COLO829 (cell line): ENCODE results near the gene TENM3.

ENCODE experiments used
- DNase-seq: peaks from one replicate; pipeline ENCODE4 v3.0.0; 2012; ENCODE audit warnings: low spot score

Gene TENM3

DNA sequence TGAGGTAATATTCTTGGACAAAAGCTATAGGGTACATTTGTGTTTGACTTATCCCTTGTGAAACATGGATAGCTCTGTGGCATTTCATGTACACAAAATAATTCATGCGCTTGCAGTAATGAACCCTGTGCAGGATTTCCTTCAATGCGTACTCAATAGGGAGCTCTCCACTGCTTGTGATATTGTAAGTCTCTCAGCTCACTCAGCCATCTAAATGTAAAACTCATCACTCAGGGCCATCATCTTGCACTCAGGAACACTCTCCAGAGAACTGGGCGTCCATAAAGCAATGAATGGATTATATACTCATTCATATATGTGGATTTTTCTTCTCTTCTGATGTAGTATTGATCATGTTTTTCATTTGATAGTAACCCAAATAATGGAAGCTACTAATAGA lies 385.9 kb downstream of the TENM3 start:
- no peak for DNase-seq

DNA sequence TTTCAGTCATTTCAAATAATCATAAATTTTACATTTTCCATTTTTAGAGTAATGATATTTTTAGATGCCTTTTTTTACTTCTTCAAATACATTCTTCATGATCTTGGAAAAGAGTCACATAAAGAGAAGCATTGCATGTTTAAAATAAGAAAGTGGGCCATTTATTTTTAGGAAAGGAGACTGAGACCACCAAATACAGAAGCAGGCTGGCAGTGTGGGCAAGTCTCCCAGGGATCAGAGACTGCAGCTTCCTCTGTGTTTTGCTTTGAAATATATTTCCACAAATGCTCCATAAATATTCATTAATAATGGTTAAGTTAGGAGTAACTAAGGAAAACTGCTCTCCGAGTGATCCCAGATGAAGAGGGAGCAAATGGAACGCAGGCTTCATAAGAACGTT lies 397.3 kb downstream of the TENM3 start:
- no peak for DNase-seq

DNA sequence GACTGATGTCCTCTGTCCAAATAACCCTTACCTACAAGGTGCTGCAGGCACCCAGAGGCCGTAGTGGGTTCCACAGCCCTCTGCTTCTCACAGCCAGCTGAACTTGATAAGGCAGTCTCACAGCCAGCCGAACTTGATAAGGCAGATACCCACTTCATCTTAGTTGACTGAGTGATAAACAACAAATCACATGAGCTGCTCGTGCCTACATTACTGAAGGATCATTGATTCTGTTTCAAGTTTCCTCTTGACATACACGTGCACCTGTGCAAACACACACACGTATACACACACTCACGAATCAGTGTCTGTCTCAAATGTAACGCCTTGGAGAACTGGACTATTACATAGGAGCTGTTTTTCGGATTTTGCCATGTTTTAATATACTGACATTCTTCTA lies 397.7 kb downstream of the TENM3 start:
- no peak for DNase-seq

DNA sequence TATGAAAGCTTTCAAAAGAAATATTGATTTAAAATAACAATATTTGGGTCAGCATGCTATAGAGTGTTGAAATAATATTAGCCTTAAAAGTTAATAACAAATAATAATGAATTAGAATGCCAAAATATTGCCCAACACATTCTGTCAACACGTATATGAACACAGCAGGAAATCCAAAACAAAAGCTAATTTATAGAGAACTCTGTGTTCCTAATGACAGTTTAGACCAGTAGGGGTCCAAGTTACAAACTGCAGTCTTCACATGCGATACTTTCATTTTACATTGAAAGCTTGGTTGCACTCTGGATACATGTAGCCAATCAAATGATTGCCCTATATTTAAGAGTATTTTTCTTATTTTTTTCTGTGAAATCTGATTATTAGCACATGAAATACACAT lies 399.6 kb downstream of the TENM3 start:
- peak; percentile 5 for DNase-seq

DNA sequence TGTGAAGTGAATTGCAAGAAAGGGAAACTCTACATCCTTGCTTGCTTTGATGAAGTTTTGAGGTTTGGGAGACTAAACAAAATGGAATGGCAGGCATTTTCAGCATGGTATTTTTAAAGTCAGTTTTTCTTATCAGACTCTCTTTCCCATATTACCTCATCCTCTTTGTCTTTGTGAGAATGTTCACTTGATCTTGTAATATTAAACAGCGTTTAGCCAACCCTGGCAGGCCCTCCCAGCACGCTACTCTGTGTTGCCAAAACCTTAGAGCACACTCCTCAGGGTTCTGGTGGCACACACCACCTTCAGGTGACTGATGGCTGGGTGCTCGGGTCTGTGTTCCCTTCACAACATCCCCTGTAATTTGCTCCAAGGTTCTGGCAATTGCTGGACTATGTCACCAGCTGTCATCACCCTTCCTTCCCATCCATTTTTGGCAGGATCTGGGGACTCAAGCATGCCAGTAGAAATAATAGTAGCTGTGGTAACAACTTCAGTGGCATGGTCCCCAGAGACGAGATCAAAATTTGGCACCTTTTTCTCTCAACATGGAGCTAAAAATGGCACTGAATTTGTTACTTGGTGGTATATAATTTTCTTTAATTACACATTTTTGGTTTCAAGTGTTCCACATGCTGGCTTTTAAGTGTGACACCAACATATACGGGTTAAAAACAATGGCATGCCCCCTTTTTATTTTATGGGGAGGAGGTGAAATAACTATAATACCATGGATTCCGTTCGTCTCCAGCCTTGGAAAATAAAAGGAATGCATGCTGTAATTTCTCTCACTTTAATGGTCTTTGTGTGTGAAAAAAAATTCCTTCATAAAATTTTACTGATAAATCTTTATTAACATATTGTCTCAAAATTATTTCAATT lies 400.8 kb downstream of the TENM3 start:
- DNase-seq: no peak

DNA sequence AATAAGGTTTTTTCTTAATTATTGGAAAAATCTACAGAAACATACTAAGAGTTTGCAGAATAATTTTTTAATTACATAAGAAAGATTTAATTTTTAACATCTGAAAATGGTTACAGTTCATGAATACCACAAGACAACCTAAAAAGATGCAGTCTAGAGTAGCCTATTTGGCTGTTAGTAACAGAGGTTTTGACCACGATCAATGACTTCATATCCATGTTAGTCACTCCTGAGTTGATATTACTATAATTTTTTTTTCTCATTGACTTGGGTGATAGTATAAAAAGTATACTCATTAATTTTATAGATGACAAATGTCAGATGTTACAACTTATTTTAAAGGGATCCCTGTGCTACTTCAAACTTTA lies 401.5 kb downstream of the TENM3 start:
- DNase-seq: no peak

DNA sequence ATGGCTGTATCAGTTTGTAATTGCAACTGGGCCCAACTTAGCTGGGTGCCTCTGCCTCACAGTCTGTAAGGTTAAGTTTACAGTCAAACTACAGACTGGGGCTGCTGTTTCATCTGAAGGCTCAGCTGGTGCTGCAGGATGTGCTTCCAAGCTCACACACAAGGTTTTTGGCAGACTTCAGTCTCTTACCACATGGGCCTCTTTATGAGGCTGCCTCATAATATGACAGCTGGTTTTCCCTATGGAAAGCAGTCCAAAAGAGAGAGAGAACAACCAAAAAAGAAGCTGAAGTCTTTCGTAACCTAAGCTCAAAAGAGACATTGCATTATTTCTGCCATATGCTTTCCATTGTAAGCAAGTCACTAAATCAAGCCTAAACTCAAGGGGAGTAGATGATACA lies 402.3 kb downstream of the TENM3 start:
- DNase-seq: no peak

DNA sequence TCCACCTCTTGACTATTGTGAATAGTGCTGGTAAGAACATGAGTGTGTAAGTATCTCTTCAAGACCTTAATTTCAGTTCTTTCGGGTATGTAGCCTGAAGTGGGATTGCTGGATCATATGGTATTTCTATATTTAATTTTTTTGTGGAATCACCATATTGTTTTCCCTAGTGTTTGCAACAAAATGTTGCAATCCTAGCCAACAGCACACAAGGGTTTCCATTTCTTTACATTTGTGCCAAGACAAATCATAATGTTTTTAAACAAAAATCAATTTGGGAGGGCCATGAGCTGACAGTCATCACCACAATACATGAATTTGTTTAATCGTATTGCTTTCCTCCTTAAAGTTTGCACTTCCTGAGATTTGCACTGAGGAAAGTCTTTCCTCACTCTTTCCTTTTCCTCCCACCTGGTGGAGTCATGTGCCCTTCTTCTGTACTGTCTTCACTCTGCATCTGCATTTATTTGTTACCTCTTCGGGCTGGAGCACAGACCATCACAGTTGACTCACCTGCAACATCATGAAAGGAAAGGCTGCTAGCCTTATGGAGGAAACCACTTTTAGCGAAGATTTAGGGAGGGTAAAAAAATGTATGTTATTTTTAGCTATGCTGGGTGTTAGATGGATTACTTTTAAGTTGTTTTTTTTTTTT lies 404.6 kb downstream of the TENM3 start:
- no peak for DNase-seq

DNA sequence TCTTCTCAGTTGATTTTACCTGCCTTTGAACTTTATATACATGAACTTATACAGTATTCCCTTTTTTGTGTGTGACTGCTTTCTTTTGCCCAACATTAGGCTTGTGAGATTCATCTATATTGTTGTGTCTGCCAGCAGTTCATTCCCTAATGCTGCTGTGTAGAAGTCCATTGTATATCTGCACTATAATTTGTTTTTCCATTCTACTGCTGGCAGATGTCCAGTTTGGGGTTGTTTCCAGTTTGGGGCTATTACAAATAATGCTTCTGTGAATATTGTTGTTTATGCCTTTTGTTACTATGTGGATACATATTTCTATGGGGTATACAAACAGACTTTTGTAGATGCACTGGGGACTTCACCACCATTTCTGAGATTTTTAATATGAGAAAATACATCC lies 405.6 kb downstream of the TENM3 start:
- no peak for DNase-seq

DNA sequence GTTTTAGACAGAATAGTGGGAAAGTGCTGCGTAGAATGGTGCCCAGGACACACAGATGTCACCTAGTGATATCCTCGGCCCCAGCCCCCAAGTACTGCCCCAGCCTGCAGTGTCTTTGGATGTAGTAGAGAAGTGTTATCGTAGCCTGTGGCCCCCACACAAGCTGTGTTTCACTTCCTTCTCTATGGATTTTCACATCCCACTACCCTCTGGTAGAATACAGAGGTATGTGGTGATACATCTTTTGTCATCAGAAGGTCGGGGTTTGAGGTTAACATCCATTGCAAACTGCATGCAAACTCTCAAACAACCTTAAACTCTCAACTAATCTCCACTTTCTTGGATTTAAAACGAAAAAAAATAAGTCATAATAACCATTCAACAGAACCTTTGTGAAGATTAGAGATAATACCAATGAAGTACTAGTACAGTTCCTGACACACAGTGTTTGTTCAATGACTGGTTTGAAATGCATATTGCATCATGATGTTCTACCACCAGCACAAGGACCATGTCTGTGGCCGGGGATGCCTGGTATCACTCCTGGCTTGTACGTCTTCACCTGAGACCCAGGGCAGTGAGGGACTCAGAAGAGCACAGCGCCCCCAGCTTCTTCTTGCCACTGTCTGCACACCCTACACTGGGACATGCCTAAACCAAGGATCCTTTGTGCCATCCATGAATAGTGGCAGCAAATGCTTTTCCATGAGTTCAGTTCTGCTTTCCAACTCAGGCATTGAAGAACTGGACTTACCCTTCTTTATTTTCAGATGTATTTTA lies 406.7 kb downstream of the TENM3 start:
- no peak for DNase-seq

DNA sequence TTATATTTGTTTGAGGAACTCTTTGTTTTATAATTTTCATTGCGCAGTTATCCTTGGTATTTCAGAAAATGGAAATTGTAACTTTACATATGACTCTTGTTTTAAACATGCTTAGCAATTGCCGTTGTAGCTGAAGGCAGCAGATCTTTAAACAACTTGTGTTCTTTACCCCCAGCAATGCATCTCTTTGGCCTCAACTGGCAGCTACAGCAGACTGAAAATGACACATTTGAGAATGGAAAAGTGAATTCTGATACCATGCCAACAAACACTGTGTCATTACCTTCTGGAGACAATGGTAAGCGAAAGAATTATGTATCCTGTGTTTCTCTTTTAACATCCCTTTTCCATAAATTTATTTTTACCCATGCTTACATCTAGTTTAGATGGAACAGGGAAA lies 410.4 kb downstream of the TENM3 start:
- DNase-seq: no peak

DNA sequence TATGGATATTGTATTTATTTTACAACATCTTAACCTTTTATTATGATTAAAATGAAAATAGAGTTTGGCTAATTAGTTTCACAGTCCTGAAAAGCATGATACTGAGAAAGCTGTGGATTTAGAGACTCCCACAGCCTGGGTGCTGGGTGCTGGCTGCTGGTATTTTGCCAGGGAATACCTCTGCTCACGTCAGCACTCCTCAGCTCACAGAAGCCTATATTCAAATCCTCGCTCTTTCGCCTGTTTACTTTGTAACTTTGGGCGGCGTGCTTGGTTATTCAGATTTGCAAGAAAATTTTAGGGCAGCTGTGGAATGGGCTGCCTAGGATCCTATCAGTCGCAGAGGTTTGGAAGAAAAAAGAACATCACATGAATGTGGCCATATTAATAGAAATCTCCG lies 412.1 kb downstream of the TENM3 start:
- no peak for DNase-seq

DNA sequence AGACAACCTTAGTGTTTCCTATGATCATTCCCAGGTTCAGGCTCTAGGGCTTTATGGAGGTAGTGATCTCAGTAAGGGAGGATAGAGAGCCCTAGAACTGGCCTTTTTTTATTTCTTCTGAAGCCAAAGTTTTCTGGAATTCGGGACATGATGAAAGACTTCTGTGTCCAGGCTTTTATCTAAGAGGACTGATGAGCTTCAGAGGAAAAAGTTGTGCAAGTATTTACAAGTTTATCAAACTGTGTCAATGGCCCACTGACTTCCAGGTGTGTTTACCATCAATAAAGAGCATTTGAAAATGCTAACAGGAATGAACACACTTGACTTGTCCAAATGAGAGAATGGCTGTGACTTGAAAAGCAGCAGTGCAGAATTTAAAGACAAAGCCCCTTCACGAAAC lies 419.3 kb downstream of the TENM3 start:
- no peak for DNase-seq

DNA sequence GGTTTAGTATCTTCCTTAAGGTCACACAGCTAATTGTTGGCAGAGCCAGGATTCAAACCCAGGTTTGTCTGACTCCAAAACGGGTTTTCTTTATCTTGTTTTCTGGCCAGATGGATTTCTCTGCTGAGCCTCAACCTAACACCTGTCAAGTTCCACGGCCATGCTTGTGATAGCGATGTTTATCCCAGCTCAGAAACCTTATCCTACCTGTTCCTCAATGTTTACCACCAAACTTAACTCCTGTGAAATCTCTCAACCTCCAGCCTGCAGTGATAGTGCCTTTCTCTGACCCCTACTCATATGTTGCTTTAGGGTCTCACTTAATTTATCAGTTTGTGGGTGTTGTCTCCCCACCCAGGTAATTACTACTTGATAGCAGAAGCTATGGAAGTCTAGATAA lies 428.0 kb downstream of the TENM3 start:
- no peak for DNase-seq

DNA sequence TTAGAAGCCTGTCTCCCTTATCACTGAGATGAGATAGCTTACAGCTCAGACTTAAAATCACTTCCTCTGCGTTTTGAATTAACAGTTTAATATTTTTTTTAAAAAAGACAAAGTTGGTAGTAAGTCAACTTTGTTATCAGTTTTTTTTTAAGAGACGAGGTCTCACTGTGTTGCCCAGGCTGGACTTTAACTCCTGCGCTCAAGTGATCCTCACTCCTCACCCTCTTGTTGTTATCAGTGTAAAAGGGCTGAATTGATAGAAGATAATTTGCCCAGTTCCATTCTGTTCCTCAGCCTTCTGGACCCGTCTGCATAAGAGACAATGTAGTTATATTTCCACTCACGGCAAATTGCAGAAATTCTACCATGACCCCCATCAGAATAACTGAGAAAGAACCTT lies 428.5 kb downstream of the TENM3 start:
- DNase-seq: no peak

DNA sequence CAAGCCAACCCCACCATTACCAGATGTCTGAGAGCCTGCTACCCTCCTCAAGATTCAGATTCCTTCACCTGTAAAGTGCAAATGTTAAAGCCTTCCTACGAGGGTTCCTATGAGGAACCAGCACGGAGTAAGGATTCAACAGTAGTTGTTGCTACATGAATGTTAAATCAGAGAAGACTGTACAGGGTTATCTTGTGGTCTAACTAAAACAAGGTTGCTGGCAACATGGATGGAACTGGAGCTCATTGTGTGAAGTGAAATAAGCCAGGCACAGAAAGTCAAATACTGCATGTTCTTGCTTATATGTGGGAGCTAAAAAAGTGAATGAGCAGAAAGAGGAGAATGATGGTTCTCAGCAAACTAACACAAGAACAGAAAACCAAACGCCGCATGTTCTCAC lies 435.4 kb downstream of the TENM3 start:
- no peak for DNase-seq

DNA sequence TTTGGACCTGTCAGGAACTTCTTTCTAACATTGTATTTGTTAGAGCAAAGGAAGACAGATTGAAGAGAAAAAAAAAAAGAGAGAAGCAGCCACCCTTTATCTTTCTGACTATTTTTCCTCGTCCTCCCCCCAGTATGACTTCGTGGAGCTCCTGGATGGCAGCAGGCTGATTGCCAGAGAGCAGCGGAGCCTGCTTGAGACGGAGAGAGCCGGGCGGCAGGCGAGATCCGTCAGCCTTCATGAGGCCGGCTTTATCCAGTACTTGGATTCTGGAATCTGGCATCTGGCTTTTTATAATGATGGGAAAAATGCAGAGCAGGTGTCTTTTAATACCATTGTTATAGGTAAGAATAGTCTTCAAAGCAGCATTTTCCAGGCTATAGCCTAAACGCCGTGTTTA lies 436.3 kb downstream of the TENM3 start:
- DNase-seq: no peak

DNA sequence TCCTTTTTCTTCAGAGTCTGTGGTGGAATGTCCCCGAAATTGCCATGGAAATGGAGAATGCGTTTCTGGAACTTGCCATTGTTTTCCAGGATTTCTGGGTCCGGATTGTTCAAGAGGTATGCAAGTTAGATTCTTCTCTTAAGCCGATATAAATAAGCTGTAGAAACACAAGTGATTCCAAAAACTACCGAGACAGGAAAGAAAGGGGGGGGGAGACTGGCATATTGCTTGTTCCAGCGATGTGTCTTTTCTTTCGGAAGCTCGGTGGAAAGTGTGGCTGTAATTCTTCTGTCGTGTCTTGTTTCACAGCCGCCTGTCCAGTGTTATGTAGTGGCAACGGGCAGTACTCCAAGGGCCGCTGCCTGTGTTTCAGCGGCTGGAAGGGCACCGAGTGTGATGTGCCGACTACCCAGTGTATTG lies 437.0 kb downstream of the TENM3 start:
- DNase-seq: no peak

DNA sequence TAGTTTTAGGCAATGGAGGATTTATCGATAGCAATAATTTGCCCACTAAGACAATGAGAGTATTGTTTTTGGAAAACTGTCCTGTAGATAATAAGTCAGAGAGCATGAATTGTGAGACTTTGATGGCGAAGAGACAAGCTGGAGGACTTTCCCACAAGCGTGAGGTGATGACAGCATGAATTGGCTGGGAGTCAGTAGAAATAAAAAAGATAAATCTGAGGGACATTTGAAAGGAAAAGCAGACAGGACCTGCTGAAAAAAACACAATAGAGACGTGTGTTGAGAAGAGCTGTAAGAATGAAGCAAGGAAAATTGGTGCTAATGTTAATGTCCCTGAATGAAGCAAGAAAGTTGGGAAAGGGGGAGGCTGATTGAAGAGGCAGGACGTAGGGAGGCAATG lies 440.5 kb downstream of the TENM3 start:
- no peak for DNase-seq

DNA sequence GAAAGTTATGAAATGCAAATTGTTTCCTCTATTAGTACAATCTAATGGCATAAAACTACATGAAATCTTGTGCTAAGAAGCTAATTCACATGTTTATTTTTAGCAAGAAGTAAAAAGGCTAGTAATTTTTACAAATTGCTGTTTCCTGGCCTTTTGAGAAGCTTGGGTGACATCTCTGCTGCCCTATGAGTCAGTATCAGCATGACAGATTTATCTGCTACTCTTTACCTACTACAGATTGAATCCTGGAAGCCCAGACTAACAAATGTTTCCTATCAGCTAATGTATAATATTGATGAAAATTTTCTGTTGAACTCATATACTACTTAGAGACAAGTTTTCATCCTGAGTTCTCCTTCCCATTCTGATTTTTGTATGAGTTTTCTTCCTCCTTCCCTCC lies 441.6 kb downstream of the TENM3 start:
- no peak for DNase-seq

DNA sequence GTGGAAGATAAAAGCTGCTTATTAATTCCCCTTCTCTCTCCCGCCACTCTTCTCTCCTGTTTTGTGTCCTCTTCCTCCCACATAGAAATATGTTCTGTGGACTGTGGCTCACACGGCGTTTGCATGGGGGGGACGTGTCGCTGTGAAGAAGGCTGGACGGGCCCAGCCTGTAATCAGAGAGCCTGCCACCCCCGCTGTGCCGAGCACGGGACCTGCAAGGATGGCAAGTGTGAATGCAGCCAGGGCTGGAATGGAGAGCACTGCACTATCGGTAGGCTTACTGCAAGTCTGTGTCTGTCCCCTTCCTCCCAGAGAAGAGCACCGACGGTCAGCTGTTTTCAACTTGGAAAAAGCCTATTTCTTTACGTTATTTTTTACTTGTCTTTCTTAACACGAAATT lies 444.9 kb downstream of the TENM3 start:
- DNase-seq: no peak

DNA sequence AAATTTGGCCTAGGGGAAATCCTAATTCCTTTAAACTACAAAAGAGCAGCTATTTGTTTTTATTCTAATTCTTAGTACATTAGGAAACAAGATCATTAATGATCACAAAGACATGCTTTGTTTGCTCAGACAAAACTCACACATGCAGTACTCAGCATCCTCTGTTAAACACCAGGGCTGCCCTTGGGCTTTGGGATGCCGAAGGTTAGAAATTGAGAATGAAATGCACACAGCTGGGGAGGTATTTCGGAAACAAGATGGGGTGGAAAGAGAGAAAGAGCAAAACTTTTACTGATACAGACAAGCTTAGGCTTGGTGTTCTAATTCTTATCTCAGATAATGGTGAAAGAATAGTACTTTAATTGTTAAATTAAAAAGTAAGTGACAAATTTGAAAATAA lies 451.3 kb downstream of the TENM3 start:
- DNase-seq: no peak

DNA sequence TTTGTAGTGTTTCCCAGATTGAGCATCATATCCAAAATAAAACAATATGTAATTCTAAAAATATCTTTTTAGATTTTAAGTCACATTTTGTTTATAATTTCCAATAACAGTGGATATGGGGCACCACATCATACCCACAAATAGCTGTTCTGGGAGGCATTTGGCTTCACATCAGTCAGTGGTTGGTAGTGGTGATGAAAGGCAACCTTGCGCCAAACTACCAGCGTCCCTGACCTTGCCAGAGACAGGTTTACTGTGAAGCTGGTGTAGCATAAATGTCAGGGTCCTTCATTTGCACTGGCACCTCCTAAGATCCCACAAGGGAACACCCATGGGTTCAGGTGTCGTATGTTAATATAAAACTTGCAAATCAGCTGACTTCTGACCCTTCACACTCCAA lies 451.8 kb downstream of the TENM3 start:
- DNase-seq: no peak
